Measurements from ENCODE around the gene SPATA31D4. TPM values are rescaled to one million over a fixed set of nuclear protein-coding genes. Genes with fewer than 3 reads are reported as not detected.

Gene SPATA31D4
- total RNA-seq, 1 donor from 2014 or later, result not detected

DNA sequence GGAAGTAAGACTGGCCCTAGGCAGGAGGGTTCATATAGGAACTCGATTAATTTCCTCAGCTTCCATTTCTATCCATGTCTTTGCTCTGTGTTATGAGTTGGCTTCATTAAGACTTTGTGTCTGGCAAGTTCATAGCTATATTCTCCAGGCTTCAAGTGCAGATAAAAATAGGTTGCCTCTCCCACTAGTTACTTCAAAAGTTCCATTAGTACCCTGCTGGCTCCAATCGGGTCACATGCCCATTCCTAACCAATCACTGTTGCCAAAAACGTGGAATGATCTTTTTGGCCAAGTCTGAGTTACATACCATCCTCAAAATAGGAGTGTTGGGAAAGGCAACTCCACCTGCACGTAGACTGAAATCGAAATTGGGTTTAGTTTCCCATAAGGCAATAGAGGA, 46.5 kb downstream of the SPATA31D4 start:
- no peaks in the 10 kb centered on the region for H3K27me3 Mint-ChIP-seq (ENCODE audit: unreplicated experiment)
- H3K9me3 Mint-ChIP-seq (ENCODE audit: unreplicated experiment), result peaks cover 2% of the 10 kb centered on the region

DNA sequence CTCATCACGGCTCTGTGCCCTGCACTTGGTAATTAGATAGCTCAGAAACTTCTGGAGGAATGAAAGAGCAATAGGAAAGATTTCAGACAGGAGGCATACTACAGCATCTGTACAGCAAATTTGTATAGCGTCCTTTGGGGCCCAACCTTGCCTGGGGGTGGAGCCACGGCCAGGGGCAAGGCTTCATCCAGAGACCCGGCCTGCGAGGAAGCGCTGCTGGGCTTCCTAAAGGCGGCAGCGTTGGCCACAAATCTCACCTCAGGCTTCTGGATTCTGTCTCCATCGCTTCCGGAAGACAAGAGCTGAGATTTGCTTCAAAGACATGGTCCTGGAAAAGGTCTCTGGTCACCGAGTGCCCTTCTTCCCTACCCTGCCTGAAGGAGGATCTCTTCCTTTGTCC, 48.1 kb downstream of the SPATA31D4 start:
- no peaks in the 10 kb centered on the region for H3K9me3 Mint-ChIP-seq (ENCODE audit: unreplicated experiment)
- H3K27me3 Mint-ChIP-seq (ENCODE audit: unreplicated experiment), result no peaks in the 10 kb centered on the region
- no peak overlapping the region for H3K27ac Mint-ChIP-seq (ENCODE audit: unreplicated experiment)
- no peak for DNase-seq
- TF ChIP-seq, protein P1, sequence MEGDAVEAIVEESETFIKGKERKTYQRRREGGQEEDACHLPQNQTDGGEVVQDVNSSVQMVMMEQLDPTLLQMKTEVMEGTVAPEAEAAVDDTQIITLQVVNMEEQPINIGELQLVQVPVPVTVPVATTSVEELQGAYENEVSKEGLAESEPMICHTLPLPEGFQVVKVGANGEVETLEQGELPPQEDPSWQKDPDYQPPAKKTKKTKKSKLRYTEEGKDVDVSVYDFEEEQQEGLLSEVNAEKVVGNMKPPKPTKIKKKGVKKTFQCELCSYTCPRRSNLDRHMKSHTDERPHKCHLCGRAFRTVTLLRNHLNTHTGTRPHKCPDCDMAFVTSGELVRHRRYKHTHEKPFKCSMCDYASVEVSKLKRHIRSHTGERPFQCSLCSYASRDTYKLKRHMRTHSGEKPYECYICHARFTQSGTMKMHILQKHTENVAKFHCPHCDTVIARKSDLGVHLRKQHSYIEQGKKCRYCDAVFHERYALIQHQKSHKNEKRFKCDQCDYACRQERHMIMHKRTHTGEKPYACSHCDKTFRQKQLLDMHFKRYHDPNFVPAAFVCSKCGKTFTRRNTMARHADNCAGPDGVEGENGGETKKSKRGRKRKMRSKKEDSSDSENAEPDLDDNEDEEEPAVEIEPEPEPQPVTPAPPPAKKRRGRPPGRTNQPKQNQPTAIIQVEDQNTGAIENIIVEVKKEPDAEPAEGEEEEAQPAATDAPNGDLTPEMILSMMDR (IDR thresholded peaks at IDR 0.05; ENCODE audit: partially characterized antibody, unreplicated experiment), result no peak
- no peak overlapping the region for H3K4me3 Mint-ChIP-seq (ENCODE audit: unreplicated experiment)
- peaks cover 5% of the 10 kb centered on the region for H3K36me3 Mint-ChIP-seq (ENCODE audit: unreplicated experiment)
- no peaks in the 10 kb centered on the region for H3K4me1 Mint-ChIP-seq (ENCODE audit: low read depth, unreplicated experiment)

More for the DNA sequence above, 46.5 kb downstream of the SPATA31D4 start:
- no peaks in the 10 kb centered on the region for H3K4me1 Mint-ChIP-seq (ENCODE audit: low read depth, unreplicated experiment)
- no peak for DNase-seq
- peaks cover 5% of the 10 kb centered on the region for H3K36me3 Mint-ChIP-seq (ENCODE audit: unreplicated experiment)
- no peak overlapping the region for H3K27ac Mint-ChIP-seq (ENCODE audit: unreplicated experiment)
- TF ChIP-seq, protein P1 (IDR thresholded peaks at IDR 0.05; ENCODE audit: partially characterized antibody, unreplicated experiment), result no peak
- H3K4me3 Mint-ChIP-seq (ENCODE audit: unreplicated experiment), result no peak overlapping the region

DNA sequence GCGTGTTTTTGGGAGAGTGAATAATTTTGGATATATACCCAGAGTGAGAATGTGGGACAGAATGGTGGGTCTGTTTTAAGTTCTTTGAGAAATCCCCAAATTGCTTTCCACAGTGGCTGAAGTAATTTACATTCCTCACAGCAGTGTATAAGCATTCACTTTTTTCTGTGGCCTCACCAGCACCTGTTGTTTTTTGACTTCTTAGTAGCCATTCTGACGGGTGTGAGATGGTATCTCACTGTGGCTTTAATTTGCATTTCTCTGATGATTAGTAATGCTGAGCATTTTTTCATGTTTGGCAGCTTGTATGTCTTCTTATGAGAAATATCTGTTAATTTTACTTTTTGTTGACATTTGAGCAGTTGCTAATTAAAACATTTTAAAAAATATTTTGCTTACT, 51.0 kb downstream of the SPATA31D4 start:
- DNase-seq, result no peak
- TF ChIP-seq, protein P1 (IDR thresholded peaks at IDR 0.05; ENCODE audit: partially characterized antibody, unreplicated experiment), result no peak
- Mint-ChIP-seq H3K36me3 (ENCODE audit: unreplicated experiment) (peaks cover 5% of the 10 kb centered on the region), H3K9me3 (ENCODE audit: unreplicated experiment) (no peaks in the 10 kb centered on the region), H3K4me3 (ENCODE audit: unreplicated experiment) (no peak overlapping the region), H3K4me1 (ENCODE audit: low read depth, unreplicated experiment) (no peaks in the 10 kb centered on the region), H3K27ac (ENCODE audit: unreplicated experiment) (no peak overlapping the region), H3K27me3 (ENCODE audit: unreplicated experiment) (no peaks in the 10 kb centered on the region)

DNA sequence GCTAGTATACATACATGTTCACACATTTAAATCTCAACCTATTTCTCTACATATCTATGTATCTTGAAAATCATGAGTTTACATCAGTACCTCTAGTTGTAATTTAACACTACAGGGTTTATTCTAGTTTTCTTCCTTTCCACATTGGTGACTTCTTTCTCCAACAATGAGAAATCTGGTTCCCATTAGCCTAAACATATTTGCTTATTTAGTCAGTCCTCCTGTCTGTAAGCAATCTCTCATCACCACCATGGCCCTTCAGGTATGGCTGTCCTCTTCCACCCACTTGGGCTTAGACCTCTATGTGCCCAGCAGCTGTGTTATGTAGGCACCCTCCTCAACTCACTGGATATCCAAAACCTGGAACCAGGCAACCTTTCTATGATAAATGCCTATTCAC, 52.3 kb downstream of the SPATA31D4 start:
- Mint-ChIP-seq H3K36me3 (ENCODE audit: unreplicated experiment) (peaks cover 5% of the 10 kb centered on the region), H3K27ac (ENCODE audit: unreplicated experiment) (no peak overlapping the region), H3K27me3 (ENCODE audit: unreplicated experiment) (no peaks in the 10 kb centered on the region), H3K9me3 (ENCODE audit: unreplicated experiment) (peaks cover 1% of the 10 kb centered on the region), H3K4me3 (ENCODE audit: unreplicated experiment) (no peak overlapping the region), H3K4me1 (ENCODE audit: low read depth, unreplicated experiment) (no peaks in the 10 kb centered on the region)
- TF ChIP-seq, protein P1 (IDR thresholded peaks at IDR 0.05; ENCODE audit: partially characterized antibody, unreplicated experiment), result no peak
- no peak for DNase-seq

DNA sequence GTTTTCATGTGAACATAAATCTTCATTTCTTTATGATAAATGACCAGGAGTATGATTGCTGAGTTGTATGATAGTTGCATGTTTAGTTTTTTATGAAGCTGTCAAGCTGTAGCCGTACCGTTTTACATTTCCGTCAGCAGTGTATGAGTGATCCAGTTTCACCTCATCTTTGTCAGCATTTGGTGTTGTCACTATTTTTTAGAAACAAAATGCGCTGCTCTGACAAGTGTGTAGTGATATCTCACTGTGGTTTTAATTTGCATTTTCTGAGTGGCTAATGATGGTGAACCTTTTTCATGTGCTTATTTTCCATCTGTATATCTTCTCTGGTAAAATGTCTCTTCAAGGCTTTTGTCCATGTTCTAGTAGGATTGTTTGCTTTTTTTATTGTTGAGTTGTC, 53.7 kb downstream of the SPATA31D4 start:
- no peaks in the 10 kb centered on the region for H3K27me3 Mint-ChIP-seq (ENCODE audit: unreplicated experiment)

More for the DNA sequence above, 53.7 kb downstream of the SPATA31D4 start:
- Mint-ChIP-seq H3K4me3 (ENCODE audit: unreplicated experiment) (no peak overlapping the region), H3K27ac (ENCODE audit: unreplicated experiment) (no peak overlapping the region), H3K4me1 (ENCODE audit: low read depth, unreplicated experiment) (no peaks in the 10 kb centered on the region), H3K9me3 (ENCODE audit: unreplicated experiment) (peaks cover 1% of the 10 kb centered on the region), H3K36me3 (ENCODE audit: unreplicated experiment) (peaks cover 5% of the 10 kb centered on the region)
- DNase-seq, result no peak
- TF ChIP-seq, protein P1 (IDR thresholded peaks at IDR 0.05; ENCODE audit: partially characterized antibody, unreplicated experiment), result no peak

Other genes starting within 250 kb of the SPATA31D4 start
- 345 TPM for gene TLE1, start 238.9 kb upstream of the SPATA31D4 start, total RNA-seq (ENCODE audit: unreplicated experiment)
- not detected for gene SPATA31D3, start 15.1 kb downstream of the SPATA31D4 start, total RNA-seq (ENCODE audit: unreplicated experiment)
- not detected for gene SPATA31D1, start 60.3 kb downstream of the SPATA31D4 start, total RNA-seq (ENCODE audit: unreplicated experiment)

Data from glutamatergic neuron (in vitro differentiated cells).